EH (cell line): ENCODE measurements around the gene PLPP3.
A peak's percentile ranks its signal among the peaks of the same experiment; 100 is the strongest.

Source experiments
- DNase-seq: peaks from one replicate; pipeline ENCODE4 v3.0.0-alpha.2; 2015; ENCODE audit warnings: low read depth

Gene PLPP3

GRCh38 chr1:56547977-56548376 lies 31.4 kb downstream of the PLPP3 start:
- no peak for DNase-seq

GRCh38 chr1:56547473-56547872 lies 31.9 kb downstream of the PLPP3 start:
- DNase-seq, result no peak

- no peak for DNase-seq
Measured at GRCh38 chr1:56545711-56546110, 33.7 kb downstream of the PLPP3 start.

- DNase-seq, result no peak
Measured at GRCh38 chr1:56543783-56544612, 35.4 kb downstream of the PLPP3 start.

GRCh38 chr1:56542651-56543050 lies 36.7 kb downstream of the PLPP3 start:
- no peak for DNase-seq

- DNase-seq, result no peak
Measured at GRCh38 chr1:56541408-56541807, 38.0 kb downstream of the PLPP3 start.

- DNase-seq, result peak; percentile 52
Measured at GRCh38 chr1:56540467-56540866, 38.9 kb downstream of the PLPP3 start.

- DNase-seq, result no peak
Measured at GRCh38 chr1:56539520-56539931, 39.8 kb downstream of the PLPP3 start.

- DNase-seq, result no peak
Measured at GRCh38 chr1:56538532-56538931, 40.8 kb downstream of the PLPP3 start.

GRCh38 chr1:56537660-56538059 lies 41.7 kb downstream of the PLPP3 start:
- no peak for DNase-seq

- no peak for DNase-seq
Measured at GRCh38 chr1:56535939-56536338, 43.4 kb downstream of the PLPP3 start.

- DNase-seq, result no peak
Measured at GRCh38 chr1:56535362-56535761, 44.0 kb downstream of the PLPP3 start.

GRCh38 chr1:56534130-56534651 lies 45.2 kb downstream of the PLPP3 start:
- no peak for DNase-seq

- no peak for DNase-seq
Measured at GRCh38 chr1:56533621-56534020, 45.7 kb downstream of the PLPP3 start.

- DNase-seq, result no peak
Measured at GRCh38 chr1:56533197-56533596, 46.2 kb downstream of the PLPP3 start.

- peak; percentile 46 for DNase-seq
Measured at GRCh38 chr1:56532350-56532683, 47.0 kb downstream of the PLPP3 start.

- DNase-seq, result no peak
Measured at GRCh38 chr1:56531624-56532349, 47.6 kb downstream of the PLPP3 start.

- no peak for DNase-seq
Measured at GRCh38 chr1:56529801-56530200, 49.6 kb downstream of the PLPP3 start.

- no peak for DNase-seq
Measured at GRCh38 chr1:56527548-56528302, 51.6 kb downstream of the PLPP3 start.

- DNase-seq, result peak; percentile 14
Measured at GRCh38 chr1:56526571-56527174, 52.7 kb downstream of the PLPP3 start.

- peak; percentile 81 for DNase-seq
Measured at GRCh38 chr1:56525489-56526041, 53.8 kb downstream of the PLPP3 start.

- no peak for DNase-seq
Measured at GRCh38 chr1:56524263-56524662, 55.1 kb downstream of the PLPP3 start.
